Activated gamma-delta T cell (primary cell): ENCODE measurements around the gene HOXA4.

ENCODE experiments used
- DNase-seq: peaks from one replicate; lab custom pipeline; 2025; lab: John Stamatoyannopoulos, UW

Gene HOXA4

GRCh38 chr7:27147199-27148030 is 16.9 kb upstream of the HOXA4 start, which contains the start of gene HOXA6:
HOXA6 (minus strand) TSS chr7:27147774; CDS start chr7:27147749, 25 bp downstream.
- DNase-seq, result no peak

- no peak for DNase-seq
Observed at GRCh38 chr7:27146491-27147198, 16.1 kb upstream of the HOXA4 start.

- no peak for DNase-seq
Observed at GRCh38 chr7:27145914-27146412, 15.4 kb upstream of the HOXA4 start.

GRCh38 chr7:27145165-27145913 is 14.8 kb upstream of the HOXA4 start:
- DNase-seq, result no peak

- DNase-seq, result no peak
Observed at GRCh38 chr7:27144781-27145164, 14.2 kb upstream of the HOXA4 start.

GRCh38 chr7:27143950-27144780 is 13.6 kb upstream of the HOXA4 start:
- no peak for DNase-seq

- DNase-seq, result no peak
Observed at GRCh38 chr7:27143023-27143949, 12.7 kb upstream of the HOXA4 start, which contains the start of gene HOXA5. HOXA5 (minus strand) TSS chr7:27143681; CDS start chr7:27143607, 74 bp downstream.

GRCh38 chr7:27142580-27143022 is 12.0 kb upstream of the HOXA4 start:
- no peak for DNase-seq

GRCh38 chr7:27141923-27142579 is 11.5 kb upstream of the HOXA4 start:
- DNase-seq, result no peak

GRCh38 chr7:27141137-27141922 is 10.8 kb upstream of the HOXA4 start:
- no peak for DNase-seq

- DNase-seq, result no peak
Observed at GRCh38 chr7:27140126-27140857, 9.7 kb upstream of the HOXA4 start.

- DNase-seq, result no peak
Observed at GRCh38 chr7:27139334-27140125, 9.0 kb upstream of the HOXA4 start.

- DNase-seq, result no peak
Observed at GRCh38 chr7:27138985-27139333, 8.4 kb upstream of the HOXA4 start.

- DNase-seq, result no peak
Observed at GRCh38 chr7:27138472-27138871, 7.9 kb upstream of the HOXA4 start.

GRCh38 chr7:27137640-27138315 is 7.2 kb upstream of the HOXA4 start:
- no peak for DNase-seq

- DNase-seq, result no peak
Observed at GRCh38 chr7:27134392-27134791, 3.8 kb upstream of the HOXA4 start.
